PC-3 (cell line): Measurements from ENCODE around the gene PDXK. TPM values are rescaled to one million over a fixed set of nuclear protein-coding genes. Genes with fewer than 3 reads are reported as not detected.

Source experiments
- ATAC-seq: fragments of 200-7000 bp; cut with Tn5 transposase; 2 replicates; pipeline ENCODE4 v1.9.1; 2020; ENCODE audit warnings: mild to moderate bottlenecking, moderate library complexity
- BruUV-seq: library from RNA; stranded (reverse); fragments of 400-500 nt; replicated peaks from 2 replicates; lab custom pipeline; 2021; lab: Mats Ljungman, UMichigan
- CTCF ChIA-PET: fragments of 300-600 bp; sonication (Branson Sonifier 250); formaldehyde crosslinking; loops from one replicate; lab custom pipeline; 2022; ENCODE audit warnings: antibody characterized with exemption; lab: Charles Lee
- POLR2A ChIA-PET: fragments of 300-600 bp; sonication (Branson Sonifier 250); formaldehyde crosslinking; loops from one replicate; lab custom pipeline; 2022; ENCODE audit warnings: antibody characterized with exemption; ENCODE audit not compliant: unreplicated experiment; lab: Charles Lee
- DNase-seq: peaks from one replicate; pipeline ENCODE4 v3.0.0-alpha.2; 2015
- H2AFZ ChIP-seq: fragments of 300-600 bp; sonication (generic); 2 replicates; pipeline ENCODE4 v1.6.0; 2016; ENCODE audit warnings: antibody characterized with exemption, low read length
- H3F3A ChIP-seq: fragments of 300-600 bp; sonication (generic); one replicate; pipeline ENCODE4 v1.6.0; 2017; ENCODE audit warnings: antibody characterized with exemption, low read length, control low read depth, mild to moderate bottlenecking; ENCODE audit not compliant: unreplicated experiment
- H3K27ac ChIP-seq: fragments of 300-600 bp; sonication (generic); 2 replicates; pipeline ENCODE4 v1.5.1; 2016; ENCODE audit warnings: mild to moderate bottlenecking, low read length
- H3K27me3 ChIP-seq: fragments of 300-600 bp; sonication (generic); 2 replicates; pipeline ENCODE4 v1.6.1; 2016; ENCODE audit warnings: low read length, mixed read lengths
- H3K36me3 ChIP-seq: fragments of 300-600 bp; sonication (generic); 2 replicates; pipeline ENCODE4 v1.6.1; 2016; ENCODE audit warnings: low read depth, mixed run types, low read length, mixed read lengths
- H3K4me1 ChIP-seq: fragments of 300-600 bp; sonication (generic); 2 replicates; pipeline ENCODE4 v1.5.1; 2016; ENCODE audit warnings: low read length; ENCODE audit not compliant: insufficient read depth
- H3K4me2 ChIP-seq: fragments of 300-600 bp; sonication (generic); 2 replicates; pipeline ENCODE4 v1.6.0; 2016; ENCODE audit warnings: low read length
- H3K4me3 ChIP-seq: fragments of 300-600 bp; sonication (generic); 2 replicates; pipeline ENCODE4 v1.5.1; 2016; ENCODE audit warnings: mild to moderate bottlenecking, low read length, mixed read lengths
- H3K79me2 ChIP-seq: fragments of 300-600 bp; sonication (generic); 2 replicates; pipeline ENCODE4 v1.6.1; 2017; ENCODE audit warnings: low read length, mixed read lengths
- H3K9ac ChIP-seq: fragments of 300-600 bp; sonication (generic); 2 replicates; pipeline ENCODE4 v1.6.0; 2016; ENCODE audit warnings: mild to moderate bottlenecking, low read length
- H3K9me2 ChIP-seq: fragments of 300-600 bp; sonication (generic); replicated peaks from 2 replicates; pipeline ENCODE4 v1.6.1; 2016; ENCODE audit warnings: mixed run types, low read length, mixed read lengths
- H3K9me3 ChIP-seq: fragments of 300-600 bp; sonication (generic); 2 replicates; pipeline ENCODE4 v1.6.1; 2016; ENCODE audit warnings: low read length, mixed read lengths
- H4K20me1 ChIP-seq: fragments of 300-600 bp; sonication (generic); 2 replicates; pipeline ENCODE4 v1.6.1; 2016; ENCODE audit warnings: low read length, mixed read lengths
- CTCF ChIP-seq: fragments of 300-600 bp; sonication (generic); conservative IDR thresholded peaks from 2 replicates; pipeline ENCODE4 v1.5.1; 2017; ENCODE audit warnings: antibody characterized with exemption, low read depth, mild to moderate bottlenecking, low read length
- EZH2 ChIP-seq: fragments of 300-600 bp; sonication (generic); IDR thresholded peaks from one replicate; pipeline ENCODE4 v1.6.1; 2017; ENCODE audit warnings: antibody characterized with exemption, mild to moderate bottlenecking, low read length; ENCODE audit not compliant: unreplicated experiment
- EZH2phosphoT487 ChIP-seq: fragments of 300-600 bp; sonication (generic); IDR thresholded peaks from 2 replicates; pipeline ENCODE4 v1.6.1; 2018; ENCODE audit warnings: mild to moderate bottlenecking, antibody characterized with exemption, low read length, borderline replicate concordance
- intact Hi-C: fragments of 100-400 bp; cut with micrococcal nuclease; formaldehyde crosslinking; loops from 2 replicates; pipeline ENCODE4 v1.9.0; 2023
- total RNA-seq: library from RNA; depleted of rRNA; stranded (reverse); fragments of >200 nt; gene quantifications from 2 replicates; pipeline ENCODE4 v1.2.3, GENCODE V29; 2014

Gene PDXK
- total RNA-seq, 1 experiment from 2014 or later = 464 TPM

- Histone ChIP-seq H3K9ac (no peak overlapping the region), H3F3A (peaks cover 6% of the 10 kb centered on the region), H3K27ac (no peak overlapping the region), H3K9me2 (no peaks in the 10 kb centered on the region), H3K4me2 (no peak overlapping the region), H3K4me3 (no peak overlapping the region), H3K27me3 (no peaks in the 10 kb centered on the region), H3K4me1 (peaks cover 66% of the 10 kb centered on the region), H3K36me3 (peaks cover 18% of the 10 kb centered on the region; the same call in 1 of the 2 replicates), H3K79me2 (peaks cover 97% of the 10 kb centered on the region), H4K20me1 (peaks cover 32% of the 10 kb centered on the region), H3K9me3 (no peaks in the 10 kb centered on the region), H2AFZ (no peak overlapping the region)
- TF ChIP-seq EZH2 = no peak
- no peak for TF ChIP-seq CTCF
- TF ChIP-seq EZH2phosphoT487 = no peak
- ChIA-PET CTCF (interaction anchor here (0.5 kb wide), 1 partner anchor 17 kb away, joined by 3 read pairs; no protein-coding TSS in a partner anchor), POLR2A (interaction anchor here (0.5 kb wide), 1 partner anchor 14 kb away, joined by 4 read pairs; no protein-coding TSS in a partner anchor)
- intact Hi-C loops = no loop called here
- DNase-seq = no peak
- no peak for ATAC-seq
- no TSS peak for BruUV-seq
Measured at GRCh38 chr21:43723648-43724047, 4.7 kb downstream of the PDXK start.

- ChIA-PET POLR2A (no interaction called here), CTCF (no interaction called here)
- Histone ChIP-seq H3K9ac (no peak overlapping the region), H3K4me2 (peak overlapping the region; percentile 55), H3K27ac (peak overlapping the region; percentile 41), H3F3A (peaks cover 6% of the 10 kb centered on the region), H3K27me3 (no peaks in the 10 kb centered on the region), H3K9me2 (no peaks in the 10 kb centered on the region), H3K9me3 (no peaks in the 10 kb centered on the region), H3K4me1 (peaks cover 62% of the 10 kb centered on the region), H4K20me1 (peaks cover 17% of the 10 kb centered on the region), H3K79me2 (peaks cover 100% of the 10 kb centered on the region), H2AFZ (no peak overlapping the region), H3K4me3 (no peak overlapping the region), H3K36me3 (peaks cover 23% of the 10 kb centered on the region; the same call in 1 of the 2 replicates)
- DNase-seq (no peak), ATAC-seq (no peak; the same call in 1 of the 2 replicates)
- TF ChIP-seq CTCF = no peak
- no peak for TF ChIP-seq EZH2
- no peak for TF ChIP-seq EZH2phosphoT487
- BruUV-seq = no TSS peak
- intact Hi-C loops = no loop called here
Measured at GRCh38 chr21:43726686-43727518, 8.0 kb downstream of the PDXK start.
